ENCODE measurements around the gene PRTN3.

PRTN3 gene

DNA sequence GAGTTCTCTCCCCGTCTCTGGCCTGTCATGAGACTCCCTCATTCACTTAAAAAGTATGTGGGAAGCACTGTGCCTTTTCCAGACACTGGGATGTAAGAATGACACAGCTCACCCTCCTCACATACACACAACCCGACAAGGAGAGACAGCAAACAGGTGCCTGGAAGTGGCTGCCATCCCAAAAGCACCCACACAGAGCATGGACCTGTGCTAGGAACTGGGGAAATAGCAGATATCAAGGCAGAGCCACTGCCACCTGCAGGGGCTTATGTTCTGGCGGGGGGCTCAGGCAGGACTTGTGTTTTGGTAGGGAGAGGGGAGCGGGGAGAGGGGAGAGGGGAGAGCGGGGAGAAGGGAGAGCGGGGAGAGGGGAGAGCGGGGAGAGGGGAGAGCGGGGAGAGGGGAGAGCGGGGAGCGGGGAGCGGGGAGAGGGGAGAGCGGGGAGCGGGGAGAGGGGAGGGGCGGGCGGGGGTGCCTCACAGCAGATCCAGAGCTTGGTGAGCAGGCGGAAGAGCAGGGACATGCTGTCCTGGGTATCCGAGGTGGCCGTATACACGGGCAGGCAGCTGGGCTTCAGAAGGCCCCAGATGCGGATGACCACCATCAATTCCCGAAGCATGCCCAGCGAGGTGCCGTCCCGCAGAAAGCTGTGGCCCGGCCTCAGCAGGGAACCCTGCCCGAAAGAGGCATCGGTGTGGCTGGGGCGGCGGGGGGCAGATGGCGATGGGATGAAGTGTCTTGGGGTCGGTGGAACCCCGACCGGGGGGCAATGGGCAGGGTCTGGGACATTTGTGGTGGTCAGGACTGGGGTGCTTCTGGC, 30.9 kb downstream of the PRTN3 start:
- DNase-seq (ENCODE audit: low spot score), result peak; percentile 47
- TF ChIP-seq, protein P1, sequence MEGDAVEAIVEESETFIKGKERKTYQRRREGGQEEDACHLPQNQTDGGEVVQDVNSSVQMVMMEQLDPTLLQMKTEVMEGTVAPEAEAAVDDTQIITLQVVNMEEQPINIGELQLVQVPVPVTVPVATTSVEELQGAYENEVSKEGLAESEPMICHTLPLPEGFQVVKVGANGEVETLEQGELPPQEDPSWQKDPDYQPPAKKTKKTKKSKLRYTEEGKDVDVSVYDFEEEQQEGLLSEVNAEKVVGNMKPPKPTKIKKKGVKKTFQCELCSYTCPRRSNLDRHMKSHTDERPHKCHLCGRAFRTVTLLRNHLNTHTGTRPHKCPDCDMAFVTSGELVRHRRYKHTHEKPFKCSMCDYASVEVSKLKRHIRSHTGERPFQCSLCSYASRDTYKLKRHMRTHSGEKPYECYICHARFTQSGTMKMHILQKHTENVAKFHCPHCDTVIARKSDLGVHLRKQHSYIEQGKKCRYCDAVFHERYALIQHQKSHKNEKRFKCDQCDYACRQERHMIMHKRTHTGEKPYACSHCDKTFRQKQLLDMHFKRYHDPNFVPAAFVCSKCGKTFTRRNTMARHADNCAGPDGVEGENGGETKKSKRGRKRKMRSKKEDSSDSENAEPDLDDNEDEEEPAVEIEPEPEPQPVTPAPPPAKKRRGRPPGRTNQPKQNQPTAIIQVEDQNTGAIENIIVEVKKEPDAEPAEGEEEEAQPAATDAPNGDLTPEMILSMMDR (IDR thresholded peaks at IDR 0.05; ENCODE audit: extremely low read depth, insufficient read depth, missing control alignments), result no peak
- in situ Hi-C loops (cut with MboI; ENCODE audit: low pct_unique_long_range_greater_than_20kb, low sequenced_read_pairs, unreplicated experiment), result no loop called here

DNA sequence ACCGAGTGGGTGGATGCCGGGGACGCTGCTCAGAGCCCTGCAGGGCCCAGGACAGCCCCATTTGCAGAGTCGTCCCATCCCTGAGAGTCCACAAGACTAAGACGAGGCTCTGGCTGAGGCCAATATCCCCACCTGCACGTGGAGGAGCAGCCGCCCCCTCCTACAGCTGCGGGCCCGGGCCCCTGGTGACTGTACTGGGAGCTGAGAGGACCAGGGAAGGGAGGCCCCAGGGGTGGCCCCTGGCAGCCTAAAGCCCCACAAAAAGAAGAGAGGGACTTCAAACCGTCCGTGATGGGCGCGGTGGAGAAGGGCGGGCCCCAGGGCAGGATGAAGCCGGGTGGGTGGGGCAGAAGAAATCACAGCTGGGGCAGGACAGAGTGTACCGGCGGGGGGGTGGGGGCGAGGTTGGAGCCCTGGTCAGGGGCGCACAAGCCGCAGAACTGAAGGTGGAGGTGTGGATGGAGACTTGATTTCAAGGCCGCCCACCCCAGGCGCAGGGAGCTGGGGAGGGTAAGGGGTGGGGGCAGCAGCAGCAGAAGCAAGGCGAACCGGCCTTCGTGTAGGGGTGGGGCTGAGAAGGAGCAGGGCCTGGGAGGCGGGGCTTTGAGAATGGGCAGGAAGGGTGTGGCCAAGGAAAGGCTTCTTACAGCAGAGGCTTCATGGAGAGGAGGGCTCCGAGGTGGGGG, 31.6 kb downstream of the PRTN3 start:
- TF ChIP-seq, protein P1 (IDR thresholded peaks at IDR 0.05; ENCODE audit: extremely low read depth, insufficient read depth, missing control alignments), result no peak
- in situ Hi-C loops (cut with MboI; ENCODE audit: low pct_unique_long_range_greater_than_20kb, low sequenced_read_pairs, unreplicated experiment), result no loop called here
- DNase-seq (ENCODE audit: low spot score), result peak; percentile 81

DNA sequence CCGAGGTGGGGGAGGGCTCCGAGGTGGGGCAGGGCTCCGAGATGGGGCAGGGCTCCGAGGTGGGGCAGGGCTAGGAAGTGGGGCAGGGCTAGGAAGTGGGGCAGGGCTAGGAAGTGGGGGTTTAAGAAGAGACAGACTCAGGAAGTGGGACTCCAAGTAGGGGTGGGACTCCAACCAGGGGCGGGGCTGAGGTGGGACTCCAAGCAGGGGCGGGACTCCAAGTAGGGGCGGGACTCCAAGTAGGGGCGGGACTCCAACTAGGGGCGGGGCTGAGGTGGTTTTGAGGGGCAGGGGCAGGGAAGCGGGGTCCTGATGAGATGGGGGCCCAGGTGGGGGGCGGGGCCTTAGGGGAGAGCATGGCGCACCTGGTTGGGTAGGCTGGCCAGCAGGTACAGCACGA, 32.3 kb downstream of the PRTN3 start:
- TF ChIP-seq, protein P1 (IDR thresholded peaks at IDR 0.05; ENCODE audit: extremely low read depth, insufficient read depth, missing control alignments), result no peak
- peak; percentile 76 for DNase-seq (ENCODE audit: low spot score)
- in situ Hi-C loops (cut with MboI; ENCODE audit: low pct_unique_long_range_greater_than_20kb, low sequenced_read_pairs, unreplicated experiment), result no loop called here

DNA sequence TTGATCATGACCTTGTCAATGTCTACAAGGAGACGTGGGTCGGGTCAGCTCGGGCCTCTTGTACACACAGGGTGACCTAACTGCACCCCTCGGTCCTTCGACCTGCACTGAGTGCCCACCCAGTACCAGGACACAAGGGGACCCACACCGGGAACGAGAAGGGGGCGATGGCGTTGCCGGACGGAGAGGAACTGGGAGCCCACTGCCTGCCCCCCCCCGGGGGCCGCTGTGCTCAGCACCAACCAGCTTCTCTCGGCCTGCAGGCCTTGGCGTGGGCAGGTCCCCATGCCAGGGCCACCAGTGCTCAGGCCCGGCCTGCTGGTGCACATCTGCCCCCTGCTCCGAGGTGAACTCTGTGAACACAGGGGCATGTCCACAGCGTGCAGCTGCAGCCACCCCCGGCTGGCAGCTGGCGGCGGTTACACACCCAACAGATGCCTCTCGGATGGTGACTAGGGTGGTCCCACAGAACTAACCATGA, 32.8 kb downstream of the PRTN3 start:
- in situ Hi-C loops (cut with MboI; ENCODE audit: low pct_unique_long_range_greater_than_20kb, low sequenced_read_pairs, unreplicated experiment), result no loop called here
- TF ChIP-seq, protein P1 (IDR thresholded peaks at IDR 0.05; ENCODE audit: extremely low read depth, insufficient read depth, missing control alignments), result no peak
- DNase-seq (ENCODE audit: low spot score), result no peak

DNA sequence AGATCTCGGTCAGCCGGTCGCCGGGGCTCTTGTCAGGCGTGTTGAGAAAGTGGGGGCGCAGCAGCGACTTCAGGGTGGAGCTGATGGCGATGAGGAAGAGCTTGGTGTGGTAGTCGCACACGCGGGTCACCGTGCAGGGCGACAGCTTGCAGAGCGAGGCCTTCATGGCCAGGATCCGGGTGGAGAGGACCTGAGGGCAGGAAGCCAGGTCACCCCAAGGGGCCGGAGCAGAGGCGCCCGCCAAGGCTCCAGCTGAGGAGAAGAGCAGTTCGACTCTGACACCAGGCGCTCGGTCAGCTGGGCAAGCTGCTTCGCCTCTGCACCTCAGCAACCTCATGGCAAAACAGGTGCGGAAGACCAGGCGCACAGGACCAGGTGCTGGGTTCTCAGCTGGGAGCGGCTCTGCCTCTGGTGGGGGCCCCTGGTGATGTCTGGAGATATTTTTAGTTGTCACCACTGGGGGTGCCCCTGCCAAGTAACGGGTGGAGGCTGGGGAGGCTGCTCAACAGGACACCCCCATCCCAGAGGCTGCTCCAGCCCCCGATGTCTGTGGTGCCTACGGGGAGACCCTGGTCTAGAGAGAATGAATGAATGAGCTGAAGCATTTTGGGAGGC, 34.6 kb downstream of the PRTN3 start:
- in situ Hi-C loops (cut with MboI; ENCODE audit: low pct_unique_long_range_greater_than_20kb, low sequenced_read_pairs, unreplicated experiment), result no loop called here
- TF ChIP-seq, protein P1 (IDR thresholded peaks at IDR 0.05; ENCODE audit: extremely low read depth, insufficient read depth, missing control alignments), result no peak
- DNase-seq (ENCODE audit: low spot score), result no peak

DNA sequence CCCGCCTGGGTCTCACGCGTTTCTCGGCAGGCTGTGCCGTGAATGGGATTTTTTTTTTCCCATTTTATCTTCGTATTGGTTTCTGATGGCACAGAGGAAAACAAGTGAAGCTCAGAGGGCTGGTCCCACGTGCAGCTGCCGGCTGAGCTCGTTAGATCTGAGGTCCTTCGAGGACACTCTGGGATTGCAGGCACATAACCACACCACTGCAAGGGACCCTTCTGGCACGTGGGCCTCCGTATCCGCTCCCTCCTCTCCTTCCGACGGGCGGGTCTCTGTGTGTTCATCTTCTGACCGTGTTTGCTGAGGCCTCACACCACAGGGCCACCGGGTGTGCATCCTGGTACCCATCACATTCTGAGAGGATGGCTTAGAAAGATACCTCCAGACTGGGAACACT, 35.3 kb downstream of the PRTN3 start:
- no peak for DNase-seq (ENCODE audit: low spot score)
- in situ Hi-C loops (cut with MboI; ENCODE audit: low pct_unique_long_range_greater_than_20kb, low sequenced_read_pairs, unreplicated experiment), result no loop called here
- TF ChIP-seq, protein P1 (IDR thresholded peaks at IDR 0.05; ENCODE audit: extremely low read depth, insufficient read depth, missing control alignments), result no peak

All from GM13977 (cell line).